Nephron progenitor cell (in vitro differentiated cells): ENCODE data around the gene CYP24A1.

Experiments used
- DNase-seq: peaks from one replicate; pipeline ENCODE4 v3.0.0; 2021
- H3K27ac Mint-ChIP-seq: 2 replicates; pipeline ENCODE4 v1.8.0; 2021; ENCODE audit warnings: mild to moderate bottlenecking, moderate library complexity, mixed read lengths
- H3K27me3 Mint-ChIP-seq: 2 replicates; pipeline ENCODE4 v1.8.0; 2021; ENCODE audit warnings: mild to moderate bottlenecking, low read depth, mixed read lengths; ENCODE audit not compliant: poor library complexity
- H3K36me3 Mint-ChIP-seq: 2 replicates; pipeline ENCODE4 v1.8.0; 2021; ENCODE audit warnings: low read depth, mixed read lengths
- H3K4me1 Mint-ChIP-seq: 2 replicates; pipeline ENCODE4 v1.8.0; 2021; ENCODE audit warnings: mixed read lengths
- H3K4me3 Mint-ChIP-seq: 2 replicates; pipeline ENCODE4 v1.8.0; 2021; ENCODE audit warnings: mild to moderate bottlenecking, moderate library complexity, mixed read lengths
- H3K9me3 Mint-ChIP-seq: 2 replicates; pipeline ENCODE4 v1.8.0; 2021; ENCODE audit warnings: mild to moderate bottlenecking, moderate library complexity, mixed read lengths
- TF ChIP-seq, protein P1 (sequence below): fragments of 200-600 bp; sonication (generic); IDR thresholded peaks from 2 replicates; pipeline ENCODE4 v1.5.0; 2021; ENCODE audit warnings: antibody characterized with exemption

The CYP24A1 gene

DNA sequence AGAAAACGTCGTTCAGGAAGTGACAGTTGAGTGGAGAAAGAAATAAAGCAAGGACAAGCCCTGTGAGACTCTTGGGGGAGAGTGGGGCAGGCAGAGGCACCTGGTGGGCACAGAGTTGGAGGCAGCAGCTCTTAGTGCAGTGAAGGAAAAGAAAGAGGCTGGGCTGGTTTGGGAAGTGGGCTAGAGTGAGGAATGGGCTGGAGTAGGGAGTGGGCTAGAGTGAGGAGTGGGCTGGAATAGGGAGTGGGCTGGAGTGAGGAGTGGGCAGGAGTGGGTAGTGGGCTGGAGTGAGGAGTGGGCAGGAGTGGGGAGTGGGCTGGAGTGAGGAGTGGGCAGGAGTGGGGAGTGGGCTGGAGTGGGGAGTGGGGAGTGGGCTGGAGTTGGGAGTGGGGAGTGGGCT is 59.7 kb downstream of the CYP24A1 start:
- Mint-ChIP-seq H3K4me3 (no peak overlapping the region), H3K27ac (no peak overlapping the region), H3K4me1 (peaks cover 13% of the 10 kb centered on the region), H3K27me3 (peaks cover 4% of the 10 kb centered on the region), H3K36me3 (no peaks in the 10 kb centered on the region), H3K9me3 (peaks cover 5% of the 10 kb centered on the region)
- TF ChIP-seq, protein P1, sequence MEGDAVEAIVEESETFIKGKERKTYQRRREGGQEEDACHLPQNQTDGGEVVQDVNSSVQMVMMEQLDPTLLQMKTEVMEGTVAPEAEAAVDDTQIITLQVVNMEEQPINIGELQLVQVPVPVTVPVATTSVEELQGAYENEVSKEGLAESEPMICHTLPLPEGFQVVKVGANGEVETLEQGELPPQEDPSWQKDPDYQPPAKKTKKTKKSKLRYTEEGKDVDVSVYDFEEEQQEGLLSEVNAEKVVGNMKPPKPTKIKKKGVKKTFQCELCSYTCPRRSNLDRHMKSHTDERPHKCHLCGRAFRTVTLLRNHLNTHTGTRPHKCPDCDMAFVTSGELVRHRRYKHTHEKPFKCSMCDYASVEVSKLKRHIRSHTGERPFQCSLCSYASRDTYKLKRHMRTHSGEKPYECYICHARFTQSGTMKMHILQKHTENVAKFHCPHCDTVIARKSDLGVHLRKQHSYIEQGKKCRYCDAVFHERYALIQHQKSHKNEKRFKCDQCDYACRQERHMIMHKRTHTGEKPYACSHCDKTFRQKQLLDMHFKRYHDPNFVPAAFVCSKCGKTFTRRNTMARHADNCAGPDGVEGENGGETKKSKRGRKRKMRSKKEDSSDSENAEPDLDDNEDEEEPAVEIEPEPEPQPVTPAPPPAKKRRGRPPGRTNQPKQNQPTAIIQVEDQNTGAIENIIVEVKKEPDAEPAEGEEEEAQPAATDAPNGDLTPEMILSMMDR = no peak
- no peak for DNase-seq

DNA sequence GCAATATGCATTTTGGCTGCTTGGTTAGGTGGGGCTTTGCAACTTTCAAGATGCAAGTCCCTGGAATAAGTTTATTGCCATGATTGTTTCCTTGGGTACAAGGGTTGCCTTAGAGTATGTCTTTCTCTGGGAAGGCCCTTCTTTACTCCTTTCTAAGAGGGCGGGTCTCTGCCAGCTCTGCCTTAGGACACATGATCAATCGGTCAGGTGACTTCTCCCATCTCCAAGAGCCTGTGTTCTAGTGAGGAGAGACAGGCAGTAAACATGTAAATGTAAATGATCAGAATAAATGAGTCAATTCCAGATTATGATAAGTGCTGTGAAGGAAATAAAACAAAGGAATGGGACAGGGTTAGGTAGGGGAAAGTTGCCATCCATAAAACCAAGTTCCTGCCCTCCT is 60.2 kb downstream of the CYP24A1 start:
- TF ChIP-seq, protein P1 = no peak
- no peak for DNase-seq
- Mint-ChIP-seq H3K36me3 (no peaks in the 10 kb centered on the region), H3K4me1 (peaks cover 11% of the 10 kb centered on the region), H3K9me3 (peaks cover 5% of the 10 kb centered on the region), H3K27ac (no peak overlapping the region), H3K4me3 (no peak overlapping the region), H3K27me3 (peaks cover 4% of the 10 kb centered on the region)

DNA sequence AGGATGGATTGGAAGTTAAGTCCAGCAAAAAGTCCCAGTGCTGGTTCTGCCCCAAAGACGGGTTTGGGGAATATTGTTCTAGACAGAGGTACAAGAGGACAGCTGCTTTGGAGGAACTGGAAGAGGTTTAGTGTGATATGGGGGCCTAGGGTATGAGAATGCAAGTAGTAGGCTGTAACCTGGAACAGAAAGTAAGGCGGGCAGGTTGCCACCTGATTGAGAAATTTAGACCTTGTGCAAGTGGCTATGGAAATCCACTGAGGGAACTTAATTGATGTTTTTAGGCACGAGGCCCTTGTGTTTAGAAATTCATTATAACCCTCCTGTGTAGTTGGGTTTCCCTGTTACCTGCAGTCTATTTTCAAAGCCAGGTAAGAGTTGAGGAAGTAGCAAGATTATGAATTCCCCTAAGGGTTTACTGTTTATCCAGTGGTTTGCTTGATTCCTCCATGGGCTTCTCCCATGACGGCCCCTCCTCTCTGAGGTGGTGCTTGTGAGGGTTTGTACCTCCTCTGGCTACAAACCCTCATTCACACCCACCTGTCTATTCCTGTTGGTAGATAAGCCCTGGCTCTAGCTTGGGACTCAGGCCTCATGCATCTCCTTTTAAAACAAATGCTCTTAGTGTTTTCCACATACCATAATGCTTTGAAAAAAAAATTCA is 61.4 kb downstream of the CYP24A1 start:
- TF ChIP-seq, protein P1 = no peak
- H3K27me3 Mint-ChIP-seq = peaks cover 4% of the 10 kb centered on the region
- DNase-seq = no peak
- H3K27ac Mint-ChIP-seq = no peak overlapping the region
- H3K4me1 Mint-ChIP-seq = peaks cover 10% of the 10 kb centered on the region
- peaks cover 5% of the 10 kb centered on the region for H3K9me3 Mint-ChIP-seq
- H3K36me3 Mint-ChIP-seq = no peaks in the 10 kb centered on the region
- no peak overlapping the region for H3K4me3 Mint-ChIP-seq

DNA sequence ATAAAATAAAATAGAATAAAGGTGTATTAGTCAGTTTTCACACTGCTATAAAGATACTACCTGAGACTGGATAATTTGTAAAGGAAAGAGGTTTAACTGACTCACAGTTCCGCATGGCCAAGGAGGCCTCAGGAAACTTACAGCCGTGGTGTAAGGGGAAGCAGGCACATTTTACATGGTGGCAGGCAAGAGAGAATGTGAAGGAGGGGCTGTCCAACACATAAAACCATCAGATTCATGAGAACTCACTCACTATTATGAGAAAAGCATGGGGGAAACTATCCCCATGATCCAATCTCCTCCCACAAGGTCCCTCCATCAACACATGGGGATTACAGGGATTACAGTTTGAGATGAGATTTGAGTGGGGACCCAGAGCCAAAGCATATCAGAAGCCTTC is 62.3 kb downstream of the CYP24A1 start:
- H3K4me1 Mint-ChIP-seq = peaks cover 10% of the 10 kb centered on the region
- no peaks in the 10 kb centered on the region for H3K36me3 Mint-ChIP-seq
- H3K4me3 Mint-ChIP-seq = no peak overlapping the region
- no peak overlapping the region for H3K27ac Mint-ChIP-seq
- H3K9me3 Mint-ChIP-seq = peaks cover 5% of the 10 kb centered on the region
- peaks cover 4% of the 10 kb centered on the region for H3K27me3 Mint-ChIP-seq
- DNase-seq = no peak
- TF ChIP-seq, protein P1 = no peak

DNA sequence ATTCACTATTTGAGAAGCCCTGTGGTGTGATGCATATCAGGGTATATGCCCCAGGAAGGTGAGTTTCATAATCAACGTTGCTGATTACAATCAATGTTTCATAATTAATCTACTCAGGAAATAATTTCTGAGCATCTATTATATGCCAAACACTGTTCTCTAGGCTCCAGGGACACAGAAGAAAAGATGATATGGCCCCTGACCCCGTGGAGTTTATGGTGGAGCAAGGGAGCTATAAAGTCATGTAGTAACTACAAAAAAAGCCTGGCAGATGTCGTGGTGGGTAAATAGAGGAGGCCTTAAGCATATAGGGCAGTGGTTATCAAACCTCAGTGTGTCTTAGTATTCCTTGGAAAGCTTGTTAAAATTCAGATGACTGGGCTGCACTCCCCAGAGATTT is 63.3 kb downstream of the CYP24A1 start:
- TF ChIP-seq, protein P1 = no peak
- no peaks in the 10 kb centered on the region for H3K36me3 Mint-ChIP-seq
- H3K9me3 Mint-ChIP-seq = peaks cover 5% of the 10 kb centered on the region
- DNase-seq = no peak
- H3K27ac Mint-ChIP-seq = no peak overlapping the region
- H3K4me1 Mint-ChIP-seq = peaks cover 10% of the 10 kb centered on the region
- H3K27me3 Mint-ChIP-seq = peaks cover 4% of the 10 kb centered on the region
- no peak overlapping the region for H3K4me3 Mint-ChIP-seq

DNA sequence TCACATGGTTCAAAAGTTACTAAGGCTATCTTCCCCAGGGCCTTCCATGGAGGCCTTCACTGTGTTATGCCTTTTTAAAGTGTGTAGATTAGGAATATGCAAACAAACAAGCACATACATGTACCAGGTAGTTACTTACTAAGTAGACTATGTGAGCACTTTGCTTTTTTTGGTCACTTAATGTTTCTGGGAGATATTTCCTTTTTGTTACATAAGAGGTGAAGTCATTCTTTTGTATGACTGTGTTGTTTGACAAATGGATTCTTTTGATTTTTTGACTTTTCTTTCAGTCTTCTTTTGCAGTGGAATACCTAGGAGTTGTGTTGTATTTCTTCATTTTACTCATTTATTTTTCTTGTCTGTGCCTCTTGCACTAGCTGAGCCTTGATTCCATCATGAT is 63.7 kb downstream of the CYP24A1 start:
- DNase-seq = no peak
- H3K9me3 Mint-ChIP-seq = peaks cover 5% of the 10 kb centered on the region
- H3K36me3 Mint-ChIP-seq = no peaks in the 10 kb centered on the region
- no peak overlapping the region for H3K27ac Mint-ChIP-seq
- H3K4me3 Mint-ChIP-seq = no peak overlapping the region
- H3K4me1 Mint-ChIP-seq = peaks cover 10% of the 10 kb centered on the region
- peaks cover 6% of the 10 kb centered on the region for H3K27me3 Mint-ChIP-seq
- TF ChIP-seq, protein P1 = no peak
